ES-I3 (cell line): Measurements from ENCODE around the gene BIN1.

ENCODE experiments used
- H3K36me3 ChIP-seq: 2 replicates; pipeline ENCODE4 v1.6.1; 2013; ENCODE audit warnings: mild to moderate bottlenecking, low read length, control low read depth, moderate library complexity; ENCODE audit not compliant: insufficient read depth
- H3K4me1 ChIP-seq: 2 replicates; pipeline ENCODE4 v1.6.1; 2013; ENCODE audit warnings: mild to moderate bottlenecking, control low read depth, low read length; ENCODE audit not compliant: insufficient read depth
- H3K9ac ChIP-seq: 2 replicates; pipeline ENCODE4 v1.6.1; 2013; ENCODE audit warnings: low read depth, mild to moderate bottlenecking, low read length, moderate library complexity
- H3K9me3 ChIP-seq: 2 replicates; pipeline ENCODE4 v1.6.1; 2013; ENCODE audit warnings: mild to moderate bottlenecking, low read length, moderate library complexity; ENCODE audit not compliant: control insufficient read depth, insufficient read depth

BIN1 gene

DNA sequence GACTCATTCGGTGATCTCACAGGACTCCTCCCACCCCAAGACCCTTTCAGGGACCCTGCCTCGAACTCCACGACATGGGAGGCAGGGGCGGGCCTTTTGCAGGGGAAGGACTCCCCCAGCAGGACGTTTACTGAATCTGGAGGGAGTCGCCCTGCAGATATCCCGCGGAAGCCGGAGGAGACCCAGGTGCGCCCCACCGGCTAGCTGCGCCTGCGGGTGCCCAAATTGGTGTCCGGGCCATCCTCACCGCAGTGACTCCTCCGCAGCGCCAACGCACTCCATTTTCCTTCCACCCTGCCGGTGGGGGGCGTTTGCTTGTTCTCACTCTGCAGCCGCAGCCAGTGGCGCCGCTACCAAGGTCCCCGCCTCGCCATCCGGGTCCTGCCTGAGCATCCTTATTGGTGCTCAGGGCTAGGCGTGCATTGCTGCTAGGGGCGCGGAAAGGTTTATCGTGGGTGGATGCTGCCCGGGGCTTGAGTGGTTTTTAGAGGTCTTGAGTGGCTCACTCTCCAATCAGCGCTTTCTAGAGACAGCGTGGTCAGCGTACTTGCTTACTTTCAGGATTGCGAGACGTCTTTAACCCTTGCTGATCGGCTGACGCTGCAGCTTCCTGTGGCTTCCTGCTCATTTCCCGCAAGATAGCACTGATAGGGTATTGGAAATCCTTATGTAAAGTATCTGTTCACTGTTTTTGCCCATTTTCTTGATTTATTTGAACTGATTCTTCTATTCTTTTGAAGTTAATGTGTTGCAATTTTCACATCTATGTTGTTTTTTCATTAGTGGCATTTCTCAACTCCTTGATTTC is 81.4 kb downstream of the BIN1 start:
- peak overlapping the region; percentile 50 for H3K9ac ChIP-seq
- H3K9me3 ChIP-seq, result no peaks in the 10 kb centered on the region
- no peaks in the 10 kb centered on the region for H3K4me1 ChIP-seq
- H3K36me3 ChIP-seq, result no peaks in the 10 kb centered on the region

DNA sequence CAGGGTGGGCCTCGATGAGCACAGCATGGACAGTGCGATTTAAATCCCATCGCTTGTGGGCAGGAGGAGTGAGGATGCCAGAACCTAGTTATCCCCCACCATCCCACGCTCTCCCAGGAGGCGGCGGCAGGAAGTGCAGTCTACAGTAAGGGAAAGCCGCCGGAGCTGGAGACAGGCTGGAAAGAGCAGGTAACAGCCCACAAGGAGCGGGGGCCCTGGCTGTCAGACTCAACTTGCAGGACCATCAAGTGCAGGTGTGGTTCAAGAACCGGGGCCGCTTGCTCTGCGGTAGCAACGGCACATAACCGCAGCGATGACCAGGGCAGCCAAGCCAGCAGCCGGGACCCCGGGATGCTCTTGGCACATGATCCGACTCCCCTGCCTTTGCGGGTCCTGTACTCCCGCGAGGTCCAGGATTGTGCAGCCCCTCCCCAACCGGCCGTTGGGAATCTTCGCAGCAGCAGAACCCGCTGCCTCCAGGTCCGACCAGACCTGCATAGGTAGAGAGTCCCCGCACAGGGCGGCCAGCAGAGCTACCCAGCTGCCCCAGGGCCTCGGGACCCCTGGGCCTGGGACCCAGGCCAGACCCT is 82.1 kb downstream of the BIN1 start:
- Histone ChIP-seq H3K9ac (peak overlapping the region; percentile 50), H3K9me3 (no peaks in the 10 kb centered on the region), H3K4me1 (no peaks in the 10 kb centered on the region), H3K36me3 (no peaks in the 10 kb centered on the region)

DNA sequence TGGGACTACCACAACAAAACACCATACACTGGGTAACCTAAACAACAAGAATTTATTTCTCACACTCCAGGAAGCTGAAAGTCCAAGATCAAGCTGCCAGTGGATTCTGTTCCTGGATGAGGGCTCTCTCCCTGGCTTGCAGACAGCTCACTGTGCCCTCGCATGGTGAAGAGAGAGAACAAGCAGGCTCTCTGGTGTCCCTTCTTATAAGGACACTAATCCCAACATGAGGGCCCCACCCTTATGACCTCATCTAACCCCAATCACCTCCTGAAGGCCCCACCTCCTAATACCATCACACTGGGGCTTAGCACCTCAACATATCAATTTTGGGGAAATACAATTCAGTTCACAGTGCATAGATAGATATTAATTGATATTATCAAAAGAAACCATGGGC is 83.5 kb downstream of the BIN1 start:
- Histone ChIP-seq H3K9me3 (no peaks in the 10 kb centered on the region), H3K9ac (no peak overlapping the region)

DNA sequence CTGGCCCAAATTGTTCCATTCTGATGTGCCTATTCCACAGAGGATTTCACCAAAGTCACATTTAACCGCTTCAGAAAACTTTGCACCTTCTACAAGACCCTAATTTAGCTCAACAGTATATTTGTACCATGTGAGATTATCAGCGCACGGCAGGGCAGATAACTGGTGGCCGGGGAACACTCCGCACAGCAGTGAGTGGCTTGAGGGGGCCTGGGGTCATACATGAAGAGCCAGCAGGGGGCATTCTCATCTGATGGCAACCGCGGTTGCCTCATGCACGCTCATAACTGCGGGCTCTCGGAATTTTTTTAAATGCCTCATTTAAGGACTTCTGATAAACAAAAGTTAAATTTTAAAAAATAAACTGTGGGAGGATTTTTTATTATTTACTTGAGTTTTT is 84.1 kb downstream of the BIN1 start:
- H3K36me3 ChIP-seq, result no peaks in the 10 kb centered on the region
- no peak overlapping the region for H3K9ac ChIP-seq
- H3K9me3 ChIP-seq, result no peaks in the 10 kb centered on the region
- no peaks in the 10 kb centered on the region for H3K4me1 ChIP-seq

More for the DNA sequence above, 83.5 kb downstream of the BIN1 start:
- Histone ChIP-seq H3K4me1 (no peaks in the 10 kb centered on the region), H3K36me3 (no peaks in the 10 kb centered on the region)

DNA sequence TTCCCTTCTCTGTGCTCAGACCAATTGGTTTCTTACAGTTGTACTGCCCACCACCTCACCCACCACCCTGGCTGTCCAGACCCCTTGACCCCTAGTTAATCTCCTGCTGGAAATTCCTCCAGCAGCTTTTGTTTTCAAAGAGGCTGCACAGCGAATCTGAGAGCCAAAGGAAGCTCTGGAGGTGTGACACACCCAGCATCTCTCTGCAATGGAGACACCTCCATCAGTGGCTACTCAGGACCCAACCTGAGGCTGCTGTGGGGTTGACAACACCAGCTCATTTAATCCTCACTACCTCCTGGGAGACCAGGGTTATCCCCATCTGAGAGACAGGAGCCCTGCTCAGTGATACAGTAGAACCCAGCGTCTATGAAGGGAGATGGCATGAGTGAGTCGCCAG is 86.4 kb downstream of the BIN1 start:
- Histone ChIP-seq H3K36me3 (no peaks in the 10 kb centered on the region), H3K4me1 (no peaks in the 10 kb centered on the region), H3K9me3 (no peaks in the 10 kb centered on the region), H3K9ac (no peak overlapping the region)

DNA sequence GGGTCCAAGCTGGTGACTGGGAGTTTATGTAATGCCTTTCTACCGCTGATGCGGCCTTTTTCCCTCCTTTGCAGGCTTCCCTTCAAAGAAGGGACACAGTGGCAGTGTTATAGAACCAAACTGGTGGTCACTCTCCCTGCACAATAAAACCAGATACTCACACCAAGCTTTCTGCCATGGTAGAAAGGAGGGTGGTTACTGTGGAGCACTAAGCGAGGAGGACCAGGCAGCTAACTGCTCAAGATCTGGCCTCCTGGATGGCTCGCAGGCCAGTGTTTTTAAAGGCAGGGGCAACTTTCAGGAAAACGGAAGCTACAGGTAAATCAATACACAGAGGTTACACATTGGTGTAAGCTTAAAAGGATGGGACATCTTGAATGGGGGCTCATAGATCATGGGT is 89.4 kb downstream of the BIN1 start:
- H3K9me3 ChIP-seq, result no peaks in the 10 kb centered on the region
- H3K9ac ChIP-seq, result no peak overlapping the region
- no peaks in the 10 kb centered on the region for H3K4me1 ChIP-seq
- no peaks in the 10 kb centered on the region for H3K36me3 ChIP-seq

DNA sequence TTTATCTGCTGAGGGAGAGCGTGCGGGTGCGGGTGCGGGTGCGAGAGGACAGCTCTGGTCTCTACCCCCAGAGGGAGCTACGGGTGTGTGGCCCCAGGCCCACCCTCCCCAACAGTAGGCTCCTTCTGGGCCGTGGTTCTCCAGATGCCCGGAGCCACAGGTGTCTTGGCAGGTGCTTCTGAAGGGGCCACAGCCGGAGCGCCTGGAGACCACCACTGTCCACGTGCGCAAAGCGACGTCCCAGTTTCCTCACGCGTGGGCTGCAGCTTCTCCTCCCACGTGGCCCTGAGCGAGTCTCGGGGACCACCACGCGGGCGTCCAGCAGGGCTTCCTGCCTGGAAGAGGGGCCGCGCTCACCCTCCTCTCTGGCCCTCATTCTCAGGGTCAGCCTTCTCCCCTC is 90.6 kb downstream of the BIN1 start:
- Histone ChIP-seq H3K36me3 (no peaks in the 10 kb centered on the region), H3K9ac (no peak overlapping the region), H3K4me1 (no peaks in the 10 kb centered on the region), H3K9me3 (no peaks in the 10 kb centered on the region)

DNA sequence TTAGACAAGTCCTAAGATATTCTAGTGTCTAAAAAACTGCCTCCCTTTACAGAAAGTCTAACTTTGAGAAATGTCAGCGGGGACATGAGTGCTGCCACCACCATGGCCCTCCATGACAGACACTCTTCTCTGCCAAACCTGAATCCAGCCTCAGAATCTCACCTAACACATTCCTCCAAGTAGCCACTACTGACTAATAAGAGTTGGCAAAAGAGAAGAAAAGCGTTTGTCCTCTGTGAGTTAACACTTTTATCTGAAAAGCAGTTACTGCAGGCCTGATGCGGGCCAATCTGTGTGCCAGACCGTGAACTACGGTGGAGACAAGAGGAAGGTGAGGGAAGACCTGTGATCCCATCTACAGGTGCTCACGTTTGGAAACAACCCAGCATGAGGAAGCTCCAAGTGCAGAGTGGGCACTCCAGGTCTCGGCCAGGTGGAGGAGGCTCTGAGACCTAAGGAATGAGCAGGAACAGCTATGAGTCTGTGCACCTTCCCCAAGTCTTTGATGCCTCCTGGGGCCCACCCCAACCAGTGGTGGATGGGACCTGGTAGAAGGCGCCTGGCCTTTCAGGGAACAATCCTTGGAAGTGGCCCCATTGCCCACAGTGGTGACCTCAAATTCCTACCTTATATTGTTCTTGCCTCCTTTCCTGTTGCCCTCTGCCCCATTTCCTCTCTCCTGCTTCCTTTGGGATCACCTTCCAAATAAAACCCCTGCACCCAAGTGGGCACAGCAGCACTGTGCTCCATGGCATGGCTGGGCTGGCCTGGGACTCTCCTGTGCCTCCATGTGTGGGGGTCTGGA is 91.6 kb downstream of the BIN1 start:
- Histone ChIP-seq H3K4me1 (no peaks in the 10 kb centered on the region), H3K9ac (no peak overlapping the region), H3K36me3 (no peaks in the 10 kb centered on the region), H3K9me3 (no peaks in the 10 kb centered on the region)

DNA sequence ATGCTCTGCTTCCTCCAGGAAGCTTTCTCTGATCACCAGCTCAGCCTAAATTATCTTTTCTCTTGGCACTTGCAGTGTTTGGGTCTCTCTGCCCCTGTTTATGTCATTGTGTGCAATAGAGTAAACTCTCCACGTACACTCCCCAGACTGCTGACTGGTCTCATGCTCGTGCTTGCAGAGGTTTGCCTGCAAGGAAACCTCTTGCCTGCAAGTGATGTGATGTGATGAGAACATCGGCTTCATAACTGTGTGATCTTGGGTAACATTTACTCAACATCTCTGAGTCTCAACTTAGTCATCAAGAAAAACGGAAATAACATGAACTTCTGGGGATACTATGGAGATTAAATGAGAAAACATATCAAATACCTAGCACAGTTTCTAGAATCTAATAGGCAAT is 92.3 kb downstream of the BIN1 start:
- Histone ChIP-seq H3K4me1 (no peaks in the 10 kb centered on the region), H3K9ac (no peak overlapping the region), H3K9me3 (no peaks in the 10 kb centered on the region), H3K36me3 (no peaks in the 10 kb centered on the region)

DNA sequence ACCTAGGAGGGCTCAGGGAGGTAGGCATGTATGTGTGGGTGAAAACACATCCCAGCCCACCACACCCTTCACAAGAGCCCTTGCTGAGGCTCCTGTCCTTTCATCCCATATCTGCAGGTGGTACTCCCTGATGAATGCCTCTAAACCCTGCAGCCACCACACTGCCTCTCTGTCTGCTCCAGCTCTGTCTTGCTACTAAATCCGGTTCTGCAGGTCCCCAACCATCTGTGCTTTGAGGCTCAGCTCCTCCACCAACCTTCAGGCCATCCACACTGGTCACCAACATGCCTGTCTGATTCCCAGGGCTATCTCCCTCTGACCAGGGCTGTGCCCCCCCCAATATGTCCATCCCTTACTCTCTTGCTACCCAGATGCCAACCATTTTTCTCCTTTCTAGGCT is 92.7 kb downstream of the BIN1 start:
- H3K36me3 ChIP-seq, result no peaks in the 10 kb centered on the region
- H3K9me3 ChIP-seq, result no peaks in the 10 kb centered on the region
- no peaks in the 10 kb centered on the region for H3K4me1 ChIP-seq
- H3K9ac ChIP-seq, result no peak overlapping the region

DNA sequence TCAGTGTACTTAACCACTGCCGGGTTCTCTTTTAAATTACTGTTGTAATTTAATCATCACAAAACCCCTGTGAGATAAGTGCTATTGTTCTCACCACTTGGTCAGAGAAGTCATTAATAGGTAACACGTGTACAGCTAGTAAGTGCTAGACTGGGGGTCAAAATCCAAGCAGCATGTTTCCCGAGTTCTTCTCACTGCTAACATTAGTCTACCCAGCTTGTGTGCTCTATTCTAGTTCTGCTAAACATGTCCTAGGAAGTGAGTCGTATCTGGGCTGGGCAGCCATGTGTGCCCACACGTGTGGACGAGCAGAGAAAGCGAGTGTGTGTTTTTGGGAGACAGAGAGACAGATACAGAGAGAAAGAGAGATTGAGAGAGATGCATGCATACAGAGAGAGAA is 94.1 kb downstream of the BIN1 start:
- Histone ChIP-seq H3K9ac (no peak overlapping the region), H3K36me3 (no peaks in the 10 kb centered on the region), H3K4me1 (no peaks in the 10 kb centered on the region), H3K9me3 (no peaks in the 10 kb centered on the region)

DNA sequence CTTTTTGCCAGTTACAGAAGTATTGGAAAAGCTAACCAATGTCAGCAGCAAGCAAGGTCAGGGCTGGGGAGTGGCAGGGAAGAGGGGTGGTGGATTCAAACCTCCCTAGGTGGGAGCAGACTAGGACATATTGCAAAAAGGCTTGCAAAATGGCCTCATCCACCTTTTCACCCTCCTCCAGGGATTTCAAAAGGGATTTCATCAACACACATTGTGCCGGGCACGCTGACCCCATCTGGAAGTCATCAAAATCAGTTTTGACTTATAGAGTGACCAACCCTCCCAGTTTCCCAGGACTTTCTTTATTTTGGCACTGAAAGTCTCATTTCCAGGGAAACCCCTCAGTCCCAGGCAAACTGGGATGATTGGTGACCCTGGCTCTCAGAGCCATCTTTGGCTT is 94.7 kb downstream of the BIN1 start:
- H3K9me3 ChIP-seq, result no peaks in the 10 kb centered on the region
- H3K9ac ChIP-seq, result no peak overlapping the region
- H3K36me3 ChIP-seq, result no peaks in the 10 kb centered on the region
- no peaks in the 10 kb centered on the region for H3K4me1 ChIP-seq

DNA sequence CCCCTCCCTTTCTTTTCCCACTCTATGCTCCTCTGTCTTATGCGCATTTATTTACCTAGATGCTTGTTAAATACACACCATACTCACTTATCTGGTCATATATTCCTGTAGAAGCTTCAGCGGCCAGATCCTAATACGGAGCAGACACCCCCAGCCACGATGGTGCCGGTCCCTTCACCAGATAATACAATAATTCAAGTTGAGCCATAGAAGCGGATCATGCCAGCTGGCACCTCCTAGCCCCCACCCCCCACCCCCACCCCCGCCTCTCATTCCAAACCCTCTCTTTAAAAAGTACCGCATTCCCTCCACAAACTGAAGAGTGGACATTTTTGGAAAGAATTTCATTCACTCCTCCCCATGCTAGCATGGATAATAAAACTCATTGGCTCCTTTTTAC is 95.2 kb downstream of the BIN1 start:
- H3K9ac ChIP-seq, result no peak overlapping the region
- H3K4me1 ChIP-seq, result no peaks in the 10 kb centered on the region
- H3K9me3 ChIP-seq, result no peaks in the 10 kb centered on the region
- no peaks in the 10 kb centered on the region for H3K36me3 ChIP-seq

DNA sequence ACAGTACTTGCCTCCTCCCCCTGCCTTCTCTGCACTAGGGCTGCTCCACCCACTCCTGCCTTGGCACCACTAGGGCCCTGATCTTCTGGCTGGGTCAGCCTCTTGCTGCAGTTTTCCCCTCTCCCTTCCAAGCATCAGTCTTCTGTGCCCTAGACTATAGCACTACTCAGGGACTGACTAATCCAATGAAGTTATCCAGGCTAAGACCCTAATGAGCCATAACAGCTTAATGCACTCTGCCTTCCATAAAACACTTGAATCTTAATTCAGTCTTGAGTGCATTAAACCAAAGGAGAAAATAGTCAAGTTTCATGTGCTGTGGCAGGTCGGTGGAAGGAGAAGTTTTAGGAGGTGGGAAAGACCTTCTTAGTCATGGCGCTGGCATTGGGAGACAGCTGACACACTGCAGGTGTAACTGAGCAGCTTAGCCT is 95.7 kb downstream of the BIN1 start:
- H3K36me3 ChIP-seq, result no peaks in the 10 kb centered on the region
- no peaks in the 10 kb centered on the region for H3K9me3 ChIP-seq
- no peak overlapping the region for H3K9ac ChIP-seq
- no peaks in the 10 kb centered on the region for H3K4me1 ChIP-seq
